Endothelial cell (in vitro differentiated cells): ENCODE results near the gene GMNN. TPM values are rescaled to one million over a fixed set of nuclear protein-coding genes. Genes with fewer than 3 reads are reported as not detected.

Experiments
- DNase-seq: peaks from one replicate; pipeline ENCODE4 v3.0.0; 2021; ENCODE audit warnings: low spot score
- H3K27ac Mint-ChIP-seq: one replicate; pipeline ENCODE4 v1.8.0; 2021; ENCODE audit warnings: mixed read lengths, inconsistent platforms; ENCODE audit not compliant: unreplicated experiment
- H3K27me3 Mint-ChIP-seq: one replicate; pipeline ENCODE4 v1.8.0; 2021; ENCODE audit warnings: mild to moderate bottlenecking, moderate library complexity, mixed read lengths, inconsistent platforms; ENCODE audit not compliant: unreplicated experiment
- H3K36me3 Mint-ChIP-seq: one replicate; pipeline ENCODE4 v1.8.0; 2021; ENCODE audit warnings: mild to moderate bottlenecking, low read depth, mixed read lengths, inconsistent platforms; ENCODE audit not compliant: unreplicated experiment
- H3K4me1 Mint-ChIP-seq: one replicate; pipeline ENCODE4 v1.8.0; 2021; ENCODE audit warnings: mild to moderate bottlenecking, mixed read lengths, inconsistent platforms; ENCODE audit not compliant: unreplicated experiment
- H3K4me3 Mint-ChIP-seq: one replicate; pipeline ENCODE4 v1.8.0; 2021; ENCODE audit warnings: mild to moderate bottlenecking, mixed read lengths, inconsistent platforms; ENCODE audit not compliant: unreplicated experiment
- H3K9me3 Mint-ChIP-seq: one replicate; pipeline ENCODE4 v1.8.0; 2021; ENCODE audit warnings: mixed read lengths, inconsistent platforms; ENCODE audit not compliant: unreplicated experiment
- CTCF ChIP-seq: fragments of 200-600 bp; sonication (generic); IDR thresholded peaks from one replicate; pipeline ENCODE4 v1.5.0; 2021; ENCODE audit warnings: antibody characterized with exemption; ENCODE audit not compliant: unreplicated experiment
- total RNA-seq: library from RNA; stranded (reverse); fragmentation: NEBNext Ultra II Directional; extraction: Animal tissue kit (Norgen Biotek cat#: 25700); gene quantifications from one replicate; pipeline ENCODE4 v1.2.1, GENCODE V29; 2021; ENCODE audit not compliant: unreplicated experiment

The GMNN gene
- total RNA-seq, 1 donor from 2014 or later: 24.7 TPM

DNA sequence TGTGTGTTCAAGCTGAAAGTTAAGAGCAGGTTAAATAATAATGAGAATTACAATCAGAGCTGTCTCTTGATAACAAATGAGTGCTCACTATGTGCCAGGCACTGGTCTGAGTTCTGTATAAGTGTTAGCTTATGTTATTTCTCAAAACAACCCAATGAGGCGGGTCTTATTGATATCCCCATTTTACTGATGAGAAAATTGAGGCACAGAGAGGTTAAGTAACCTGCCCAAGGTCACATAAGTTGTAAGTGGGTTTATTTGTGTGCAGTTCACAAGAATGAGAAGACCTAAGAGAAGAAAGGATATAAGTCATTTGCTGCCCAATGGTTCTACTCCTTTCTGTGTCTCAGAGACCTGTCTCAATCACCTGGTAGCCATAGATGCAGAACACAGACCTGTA lies 58.1 kb downstream of the GMNN start:
- H3K4me3 Mint-ChIP-seq: no peak overlapping the region
- H3K27ac Mint-ChIP-seq: no peak overlapping the region
- no peaks in the 10 kb centered on the region for H3K27me3 Mint-ChIP-seq
- H3K9me3 Mint-ChIP-seq: no peaks in the 10 kb centered on the region
- H3K36me3 Mint-ChIP-seq: no peaks in the 10 kb centered on the region
- no peak for DNase-seq
- H3K4me1 Mint-ChIP-seq: no peaks in the 10 kb centered on the region
- no peak for TF ChIP-seq CTCF

GRCh38 chr6:24833711-24834386 lies 59.1 kb downstream of the GMNN start:
- H3K9me3 Mint-ChIP-seq: no peaks in the 10 kb centered on the region
- no peak for DNase-seq
- TF ChIP-seq CTCF: no peak
- H3K4me3 Mint-ChIP-seq: no peak overlapping the region
- no peaks in the 10 kb centered on the region for H3K4me1 Mint-ChIP-seq
- no peak overlapping the region for H3K27ac Mint-ChIP-seq
- H3K36me3 Mint-ChIP-seq: no peaks in the 10 kb centered on the region
- no peaks in the 10 kb centered on the region for H3K27me3 Mint-ChIP-seq

Other genes starting within 250 kb of the GMNN start
- gene KIAA0319, start 128.7 kb upstream of the GMNN start, total RNA-seq: 0.18 TPM
- gene TDP2, start 108.0 kb upstream of the GMNN start, total RNA-seq: 33.9 TPM
- gene ACOT13, start 107.9 kb upstream of the GMNN start, total RNA-seq: 22.1 TPM
- 88.8 TPM for gene C6orf62, start 55.8 kb upstream of the GMNN start, total RNA-seq
- not detected for gene ARMH2, start 24.0 kb downstream of the GMNN start, total RNA-seq
- 1.1 TPM for gene RIPOR2, start 161.0 kb downstream of the GMNN start, total RNA-seq